BJ (cell line): ENCODE measurements around the gene GOLGA5. TPM values are rescaled to one million over a fixed set of nuclear protein-coding genes. Genes with fewer than 3 reads are reported as not detected.
A peak's percentile ranks its signal among the peaks of the same experiment; 100 is the strongest.

Experiments
- CTCF ChIA-PET: fragments of 350-600 bp; formaldehyde crosslinking; extraction: SDS; loops from one replicate; lab custom pipeline; 2021; ENCODE audit warnings: antibody characterized with exemption, inconsistent platforms; lab: Yijun Ruan, JAX
- POLR2A ChIA-PET: fragments of 300-600 bp; sonication (Branson Sonifier 250); formaldehyde crosslinking; extraction: SDS; loops from one replicate; lab custom pipeline; 2021; ENCODE audit warnings: antibody characterized with exemption; lab: Charles Lee
- DNase-seq: peaks from one replicate; pipeline ENCODE4 v3.0.0-alpha.2; 2011; ENCODE audit warnings: low read depth
- H3K27me3 ChIP-seq: 2 replicates; pipeline ENCODE4 v1.6.0; 2011; ENCODE audit warnings: low read length; ENCODE audit not compliant: control insufficient read depth, insufficient read depth
- H3K36me3 ChIP-seq: 2 replicates; pipeline ENCODE4 v1.5.1; 2011; ENCODE audit warnings: low read length; ENCODE audit not compliant: control insufficient read depth, insufficient read depth
- H3K4me3 ChIP-seq: 2 replicates; pipeline ENCODE4 v1.5.1; 2011; ENCODE audit warnings: low read depth, mild to moderate bottlenecking, control low read depth, low read length
- CTCF ChIP-seq: IDR thresholded peaks from 2 replicates; pipeline ENCODE4 v1.5.1; 2011; ENCODE audit warnings: low read depth, mild to moderate bottlenecking, control low read depth, inconsistent platforms, low read length, moderate library complexity; ENCODE audit not compliant: insufficient read depth
- polyA plus RNA-seq: library from polyadenylated mRNA; depleted of rRNA; stranded (reverse); fragments of >200 nt; gene quantifications from 2 replicates; pipeline ENCODE4 v1.2.3, GENCODE V29; 2011

GOLGA5 gene
- polyA plus RNA-seq, 1 experiment, result 29.7 TPM

DNA sequence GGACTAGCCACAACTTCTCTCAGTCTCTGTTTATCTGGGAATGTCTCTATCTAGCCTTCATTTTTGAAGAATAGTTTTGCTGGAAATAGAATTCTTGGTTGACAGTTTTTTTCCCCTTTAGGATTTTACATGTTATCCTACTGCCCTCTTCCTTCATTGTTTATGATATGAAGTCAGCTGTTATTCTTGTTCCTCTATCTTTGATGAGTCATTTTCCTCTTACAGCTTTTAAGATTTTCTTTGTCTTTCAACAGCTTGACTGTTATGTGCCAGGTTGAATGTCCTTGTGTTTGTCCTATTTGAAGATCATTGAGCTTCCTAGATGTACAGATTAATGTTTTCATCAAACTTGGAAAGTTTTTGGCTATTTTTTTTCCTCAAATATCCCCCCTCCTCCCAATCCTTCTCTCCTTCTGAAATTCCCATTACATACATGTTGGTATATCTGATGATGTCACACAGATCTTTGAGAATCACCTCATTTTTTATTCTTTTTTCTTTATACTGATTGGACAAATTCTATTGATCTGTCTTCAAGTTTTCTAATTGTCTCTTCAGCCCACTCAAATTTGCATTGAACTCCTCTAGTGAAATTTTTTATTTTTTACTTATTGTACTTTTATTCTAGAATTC lies 4.5 kb upstream of the GOLGA5 start:
- CTCF ChIA-PET, result no interaction called here
- POLR2A ChIA-PET, result no interaction called here
- no peak for DNase-seq
- Histone ChIP-seq H3K36me3 (no peaks in the 10 kb centered on the region), H3K4me3 (no peak overlapping the region), H3K27me3 (no peaks in the 10 kb centered on the region)
- no peak for TF ChIP-seq CTCF

DNA sequence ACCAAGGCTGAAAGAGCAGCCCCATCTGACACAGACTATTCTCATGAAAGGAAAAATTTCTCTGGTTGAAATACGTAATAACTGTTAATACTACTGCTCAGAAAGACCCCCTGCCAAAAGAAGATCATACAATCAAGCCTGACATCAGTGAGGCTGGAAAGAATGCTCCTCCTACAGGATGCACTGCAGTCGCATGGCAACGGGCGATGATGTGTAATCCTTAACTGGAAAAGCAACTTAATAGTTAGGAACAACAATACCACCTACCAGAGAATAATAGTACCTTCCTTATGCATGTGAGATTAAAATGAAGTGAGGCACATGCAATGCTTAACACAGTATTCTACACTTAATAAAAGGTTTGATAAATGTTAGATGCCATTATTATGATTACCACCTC lies 1.2 kb upstream of the GOLGA5 start:
- POLR2A ChIA-PET, result no interaction called here
- TF ChIP-seq CTCF, result no peak
- DNase-seq, result no peak
- no peaks in the 10 kb centered on the region for H3K27me3 ChIP-seq
- H3K36me3 ChIP-seq, result no peaks in the 10 kb centered on the region
- no peak overlapping the region for H3K4me3 ChIP-seq
- CTCF ChIA-PET, result interaction anchor here (1.6 to 2.8 kb wide), 3 partner anchors 9 to 106 kb away, joined by 3 to 11 read pairs (median 10); no protein-coding TSS in a partner anchor

- Histone ChIP-seq H3K27me3 (no peaks in the 10 kb centered on the region), H3K36me3 (no peaks in the 10 kb centered on the region; the same call in 1 of the 2 replicates), H3K4me3 (peak overlapping the region; percentile 92)
- no peak for DNase-seq
- ChIA-PET CTCF (interaction anchor here (1.6 to 2.8 kb wide), 3 partner anchors 10 to 108 kb away, joined by 3 to 11 read pairs (median 10); no protein-coding TSS in a partner anchor), POLR2A (no interaction called here)
- no peak for TF ChIP-seq CTCF
Measured at GRCh38 chr14:92794547-92794941, 439 bp downstream of the GOLGA5 start.

DNA sequence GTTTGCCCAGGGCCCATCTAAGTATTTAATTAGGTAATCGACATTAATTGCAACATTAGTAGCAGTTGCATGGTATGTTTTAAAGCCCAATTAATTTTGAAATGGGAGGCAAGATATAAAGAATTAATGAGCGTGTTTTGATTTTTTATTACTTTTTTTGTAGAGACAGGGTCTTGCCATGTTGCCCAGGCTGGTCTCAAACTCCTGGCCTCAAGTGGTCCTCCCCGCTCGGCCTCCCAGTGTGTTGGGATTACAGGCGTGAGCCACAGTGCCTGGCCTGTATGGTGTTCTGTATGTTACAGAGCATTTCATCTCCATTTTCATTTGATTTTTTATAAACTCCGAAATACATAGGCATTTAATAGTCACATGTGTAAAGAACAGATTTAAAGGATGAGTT lies 856 bp downstream of the GOLGA5 start:
- POLR2A ChIA-PET, result no interaction called here
- peak overlapping the region; percentile 92 for H3K4me3 ChIP-seq
- CTCF ChIA-PET, result interaction anchor here (1.7 kb wide), 1 partner anchor 109 kb away, joined by 4 read pairs; no protein-coding TSS in a partner anchor
- no peaks in the 10 kb centered on the region for H3K27me3 ChIP-seq
- no peak for TF ChIP-seq CTCF
- DNase-seq, result no peak
- H3K36me3 ChIP-seq, result no peaks in the 10 kb centered on the region; the same call in 1 of the 2 replicates

DNA sequence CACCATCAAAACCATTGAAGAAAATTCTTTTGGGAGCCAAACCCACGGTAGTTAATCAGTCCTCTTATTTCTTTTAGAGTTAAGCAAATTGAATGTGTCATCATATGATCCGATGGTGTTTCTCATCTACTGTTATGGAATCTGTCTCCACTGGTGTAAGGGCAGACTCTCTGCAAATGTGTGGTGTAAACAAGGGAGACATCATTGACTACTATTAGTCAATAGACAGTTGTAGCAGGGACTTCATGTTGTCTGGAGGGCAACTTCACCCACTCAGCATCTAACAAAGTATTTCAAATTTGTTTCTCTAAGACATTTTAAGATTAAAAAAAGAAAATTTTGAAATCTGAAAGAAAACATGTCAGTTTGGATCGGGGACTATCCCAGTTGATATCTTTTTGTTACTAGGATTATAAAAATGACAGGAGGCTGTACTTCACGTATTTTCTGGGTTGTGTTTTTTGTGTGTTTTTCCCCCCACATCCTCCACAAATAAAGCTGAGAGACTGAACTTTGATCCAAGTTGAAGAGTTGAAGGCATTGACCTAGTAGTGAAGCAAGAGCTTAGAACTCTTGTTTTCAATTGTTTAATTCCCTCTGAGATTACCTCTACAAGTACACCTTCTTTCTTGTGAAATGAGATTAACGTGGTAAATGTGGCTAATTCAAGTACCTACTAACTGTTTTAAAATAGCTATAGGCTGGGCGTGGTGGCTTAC lies 4.0 kb downstream of the GOLGA5 start:
- no peak for TF ChIP-seq CTCF
- ChIA-PET CTCF (no interaction called here), POLR2A (no interaction called here)
- Histone ChIP-seq H3K36me3 (no peaks in the 10 kb centered on the region; the same call in 1 of the 2 replicates), H3K27me3 (no peaks in the 10 kb centered on the region), H3K4me3 (no peak overlapping the region)
- no peak for DNase-seq
